NOMO-1 treated with dmso at 0.1 percent for 144 hours (cell line): ENCODE measurements around the gene FAM20C.
"Not testable (repeated sequence)": the region's sequence is repeated elsewhere in the genome, so short reads cannot be mapped to it uniquely, and the experiment has no call there.

Source experiments
- DNase-seq: peaks from one replicate; lab custom pipeline; 2025; ENCODE audit not compliant: unreplicated experiment; lab: John Stamatoyannopoulos, UW

The FAM20C gene

GRCh38 chr7:190196-190595 is 2.2 kb upstream of the FAM20C start:
- no peak for DNase-seq

- no peak for DNase-seq
Measured at GRCh38 chr7:191105-191980, 1.0 kb upstream of the FAM20C start.

- no peak for DNase-seq
Measured at GRCh38 chr7:192701-193480, 520 bp downstream of the FAM20C start.

GRCh38 chr7:193481-194251 is 1.3 kb downstream of the FAM20C start:
- no peak for DNase-seq

- DNase-seq = no peak
Measured at GRCh38 chr7:194252-195009, 2.1 kb downstream of the FAM20C start.

- peak; percentile 28 for DNase-seq
Measured at GRCh38 chr7:195010-195829, 2.8 kb downstream of the FAM20C start.

GRCh38 chr7:195830-196128 is 3.4 kb downstream of the FAM20C start:
- no peak for DNase-seq

- no peak for DNase-seq
Measured at GRCh38 chr7:196283-196682, 3.9 kb downstream of the FAM20C start.

GRCh38 chr7:196778-197321 is 4.5 kb downstream of the FAM20C start:
- no peak for DNase-seq

GRCh38 chr7:197413-198335 is 5.3 kb downstream of the FAM20C start:
- no peak for DNase-seq

GRCh38 chr7:199483-200249 is 7.3 kb downstream of the FAM20C start:
- DNase-seq = no peak

- no peak for DNase-seq
Measured at GRCh38 chr7:200290-200689, 7.9 kb downstream of the FAM20C start.

GRCh38 chr7:200704-201103 is 8.3 kb downstream of the FAM20C start:
- DNase-seq = no peak

- no peak for DNase-seq
Measured at GRCh38 chr7:204326-204725, 12.0 kb downstream of the FAM20C start.

- DNase-seq = no peak
Measured at GRCh38 chr7:205115-206010, 13.0 kb downstream of the FAM20C start.

GRCh38 chr7:206351-206750 is 14.0 kb downstream of the FAM20C start:
- not testable (repeated sequence) for DNase-seq
